RPMI7951 (cell line): Measurements from ENCODE around the gene TOP2A. TPM values are rescaled to one million over a fixed set of nuclear protein-coding genes. Genes with fewer than 3 reads are reported as not detected.

ENCODE experiments used
- DNase-seq: peaks from one replicate; pipeline ENCODE4 v3.0.0-alpha.2; 2012; ENCODE audit warnings: low read depth
- total RNA-seq: library from RNA; depleted of rRNA; stranded (reverse); fragments of >200 nt; shearing (Covaris generic); gene quantifications from 2 replicates; pipeline ENCODE4 v1.2.3, GENCODE V29; 2014

Gene TOP2A
- total RNA-seq, 1 experiment from 2014 or later: 315 TPM

- DNase-seq: no peak
Measured at GRCh38 chr17:40361063-40361924, 56.4 kb downstream of the TOP2A start.

GRCh38 chr17:40360091-40360490, 57.6 kb downstream of the TOP2A start:
- no peak for DNase-seq

- DNase-seq: peak; percentile 72
Measured at GRCh38 chr17:40358323-40359038, 59.2 kb downstream of the TOP2A start.

- DNase-seq: no peak
Measured at GRCh38 chr17:40356990-40357881, 60.5 kb downstream of the TOP2A start.

- no peak for DNase-seq
Measured at GRCh38 chr17:40355804-40356758, 61.6 kb downstream of the TOP2A start.

DNA sequence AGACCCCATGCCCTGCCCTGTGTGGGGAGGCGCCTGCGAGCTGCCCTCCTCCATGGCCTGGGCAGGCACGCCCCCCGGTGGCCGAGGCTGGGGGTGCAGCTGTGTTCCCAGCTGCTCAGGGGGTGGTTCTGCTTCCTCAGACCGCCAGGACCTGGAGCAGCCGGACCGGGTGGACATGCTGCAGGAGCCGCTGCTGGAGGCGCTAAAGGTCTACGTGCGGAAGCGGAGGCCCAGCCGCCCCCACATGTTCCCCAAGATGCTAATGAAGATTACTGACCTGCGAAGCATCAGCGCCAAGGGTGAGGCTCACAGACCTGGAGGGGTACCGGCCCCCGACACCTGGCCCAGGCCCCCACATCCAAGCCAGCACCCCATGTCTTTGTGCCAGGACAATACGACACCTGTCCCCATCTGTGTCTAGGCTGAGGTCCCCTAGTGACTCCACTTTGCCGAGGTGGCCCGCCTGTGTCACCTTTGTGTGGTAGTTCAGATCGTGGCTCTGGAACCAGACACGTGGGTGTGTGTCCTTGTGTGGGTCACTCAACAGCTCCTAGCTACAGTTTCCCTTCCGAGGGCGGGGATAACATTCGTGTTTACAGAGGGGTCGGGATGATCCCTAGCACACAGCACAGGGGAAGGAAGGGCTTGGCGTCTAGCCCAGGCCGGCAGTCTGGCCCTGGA, 62.4 kb downstream of the TOP2A start:
- DNase-seq: no peak

- DNase-seq: no peak
Measured at GRCh38 chr17:40354221-40355122, 63.2 kb downstream of the TOP2A start.

- no peak for DNase-seq
Measured at GRCh38 chr17:40352779-40353394, 64.8 kb downstream of the TOP2A start.

DNA sequence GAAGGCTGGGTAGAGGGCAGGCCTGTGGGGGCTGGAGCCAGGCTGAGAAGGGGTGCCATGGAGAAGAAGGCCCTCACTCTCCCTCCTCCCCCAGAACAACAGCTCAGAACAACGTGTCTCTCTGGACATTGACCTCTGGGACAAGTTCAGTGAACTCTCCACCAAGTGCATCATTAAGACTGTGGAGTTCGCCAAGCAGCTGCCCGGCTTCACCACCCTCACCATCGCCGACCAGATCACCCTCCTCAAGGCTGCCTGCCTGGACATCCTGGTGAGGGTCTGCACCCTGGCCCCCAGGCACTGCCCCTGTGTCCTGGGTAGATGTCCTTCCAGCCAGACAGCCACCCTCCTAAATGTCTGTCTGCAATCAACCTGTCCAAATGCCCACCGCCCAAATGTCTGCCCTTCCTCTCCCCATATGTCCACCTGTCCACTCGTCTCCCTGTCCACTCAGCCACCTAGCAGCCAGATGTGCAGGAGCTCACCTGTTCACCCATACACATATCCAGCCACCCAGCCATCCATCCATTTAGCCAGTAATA, 65.4 kb downstream of the TOP2A start:
- DNase-seq: no peak

- no peak for DNase-seq
Measured at GRCh38 chr17:40351359-40352236, 66.1 kb downstream of the TOP2A start.

GRCh38 chr17:40350689-40351358, 66.9 kb downstream of the TOP2A start:
- no peak for DNase-seq

- DNase-seq: no peak
Measured at GRCh38 chr17:40349895-40350688, 67.6 kb downstream of the TOP2A start.

- DNase-seq: no peak
Measured at GRCh38 chr17:40349477-40349894, 68.2 kb downstream of the TOP2A start.

GRCh38 chr17:40348562-40349476, 68.9 kb downstream of the TOP2A start:
- no peak for DNase-seq

DNA sequence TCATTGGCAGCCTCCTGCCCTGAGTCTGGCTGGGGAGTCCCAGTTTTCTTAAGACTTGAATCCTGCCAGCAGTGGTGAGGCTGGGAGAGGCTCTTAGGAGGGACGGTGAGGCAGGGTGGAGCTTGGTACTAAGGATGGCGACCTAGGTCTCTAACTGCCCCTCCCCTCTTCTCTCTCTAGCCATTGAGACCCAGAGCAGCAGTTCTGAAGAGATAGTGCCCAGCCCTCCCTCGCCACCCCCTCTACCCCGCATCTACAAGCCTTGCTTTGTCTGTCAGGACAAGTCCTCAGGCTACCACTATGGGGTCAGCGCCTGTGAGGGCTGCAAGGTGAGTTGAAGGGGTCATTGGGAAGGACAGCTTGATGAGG, 69.6 kb downstream of the TOP2A start:
- DNase-seq: no peak
